ENCODE measurements around the gene LSM14B.
"Not testable (repeated sequence)": the region's sequence is repeated elsewhere in the genome, so short reads cannot be mapped to it uniquely, and the experiment has no call there.

Gene LSM14B

DNA sequence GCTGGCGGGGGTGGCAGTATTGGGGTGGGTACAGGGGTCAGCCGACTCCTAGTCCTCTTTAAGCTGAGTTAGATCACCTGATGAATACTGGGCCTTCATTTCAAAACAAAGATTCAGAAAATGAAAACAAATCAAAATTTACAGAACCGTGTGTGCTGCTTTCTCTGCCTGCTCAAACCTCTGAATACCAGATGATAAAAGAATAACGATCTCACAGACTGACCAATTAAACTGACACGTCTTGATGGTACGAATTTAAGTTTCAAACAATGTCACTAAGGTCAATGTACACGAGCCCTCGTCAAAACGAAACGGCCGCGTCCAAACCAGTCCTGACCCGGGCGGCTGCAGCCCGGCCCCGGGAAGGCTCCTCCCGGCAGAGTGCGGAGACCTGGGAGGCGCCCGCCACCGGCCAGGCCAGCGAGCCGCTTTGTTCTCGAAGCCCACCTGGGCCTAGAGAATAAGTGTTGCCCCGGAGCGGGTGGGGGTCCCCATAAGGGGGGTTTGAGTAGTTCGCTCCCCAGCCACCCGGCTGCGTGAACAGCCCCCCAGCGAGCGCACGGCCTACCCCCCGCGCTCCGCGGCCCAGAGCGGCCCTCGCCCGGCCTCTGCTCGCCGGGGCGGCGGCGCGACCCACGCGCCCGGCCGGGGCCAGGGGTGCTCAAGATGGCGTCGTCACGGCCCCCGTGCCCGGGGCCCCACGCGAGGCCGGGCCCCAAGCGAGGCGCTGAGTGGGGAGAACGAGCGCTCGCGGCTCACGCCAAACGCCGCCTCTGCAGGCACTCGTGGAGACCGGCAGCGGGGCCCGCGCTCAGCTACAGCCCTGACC is 20.2 kb downstream of the LSM14B start:
- peak; percentile 15 for DNase-seq
- in situ Hi-C loops (cut with MboI; ENCODE audit: low pct_unique_long_range_greater_than_20kb, low sequenced_read_pairs) = loop anchor here (10.0 kb wide), 1 partner anchor 118 kb away; no protein-coding TSS in a partner anchor

DNA sequence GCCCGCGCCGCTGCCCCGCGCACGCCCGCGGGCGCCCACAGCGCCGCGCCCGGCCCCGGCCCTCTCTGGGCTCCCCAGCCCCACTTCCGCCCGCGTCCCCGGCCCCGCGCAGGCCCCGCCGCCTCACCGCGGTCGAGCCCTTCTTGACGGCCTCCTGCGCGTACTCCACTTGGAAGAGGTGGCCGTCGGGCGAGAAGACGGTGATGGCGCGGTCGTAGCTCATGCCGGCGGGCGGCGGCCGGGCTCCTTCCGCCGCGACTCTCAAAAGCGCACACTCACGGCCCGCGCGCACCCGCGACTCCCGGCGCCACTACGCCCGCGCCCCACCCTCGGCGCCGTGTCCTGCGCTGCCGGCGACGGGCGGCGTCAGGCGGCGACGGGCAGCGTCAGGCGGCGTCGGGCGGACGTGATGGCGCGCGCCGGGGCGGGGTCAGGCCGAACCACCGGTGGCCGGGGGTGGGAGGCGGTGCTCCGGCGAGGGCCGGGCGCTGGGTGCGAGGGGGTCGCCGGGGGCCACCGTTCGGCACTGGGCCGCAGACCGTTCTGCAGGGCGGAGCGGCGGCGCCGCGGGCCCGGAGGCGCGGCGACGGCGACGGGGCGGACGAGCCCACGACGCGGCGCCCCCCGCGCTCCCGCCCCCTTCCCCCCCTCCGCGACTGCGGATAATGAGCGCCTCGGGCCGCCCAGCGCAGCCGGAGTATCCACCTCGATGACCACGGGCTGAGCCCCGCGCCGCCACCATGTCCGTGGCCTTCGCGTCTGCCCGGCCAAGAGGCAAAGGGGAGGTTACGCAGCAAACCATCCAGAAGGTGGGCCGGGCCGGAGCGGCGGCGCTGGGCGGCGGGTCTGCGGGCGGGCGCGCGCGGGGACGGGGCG is 21.0 kb downstream of the LSM14B start, which contains the start of the genes PSMA7 and SS18L1:
TSS of gene PSMA7 (minus strand) at position 314 of the 876 bp plus-strand sequence. CDS start at position 223, 91 bp downstream.
TSS of gene SS18L1 (plus strand) at position 689 of the 876 bp plus-strand sequence. CDS start at position 741, 52 bp downstream.
- in situ Hi-C loops (cut with MboI; ENCODE audit: low pct_unique_long_range_greater_than_20kb, low sequenced_read_pairs) = loop anchor here (10.0 kb wide), 1 partner anchor 119 kb away; no protein-coding TSS in a partner anchor
- DNase-seq = peak; percentile 84

DNA sequence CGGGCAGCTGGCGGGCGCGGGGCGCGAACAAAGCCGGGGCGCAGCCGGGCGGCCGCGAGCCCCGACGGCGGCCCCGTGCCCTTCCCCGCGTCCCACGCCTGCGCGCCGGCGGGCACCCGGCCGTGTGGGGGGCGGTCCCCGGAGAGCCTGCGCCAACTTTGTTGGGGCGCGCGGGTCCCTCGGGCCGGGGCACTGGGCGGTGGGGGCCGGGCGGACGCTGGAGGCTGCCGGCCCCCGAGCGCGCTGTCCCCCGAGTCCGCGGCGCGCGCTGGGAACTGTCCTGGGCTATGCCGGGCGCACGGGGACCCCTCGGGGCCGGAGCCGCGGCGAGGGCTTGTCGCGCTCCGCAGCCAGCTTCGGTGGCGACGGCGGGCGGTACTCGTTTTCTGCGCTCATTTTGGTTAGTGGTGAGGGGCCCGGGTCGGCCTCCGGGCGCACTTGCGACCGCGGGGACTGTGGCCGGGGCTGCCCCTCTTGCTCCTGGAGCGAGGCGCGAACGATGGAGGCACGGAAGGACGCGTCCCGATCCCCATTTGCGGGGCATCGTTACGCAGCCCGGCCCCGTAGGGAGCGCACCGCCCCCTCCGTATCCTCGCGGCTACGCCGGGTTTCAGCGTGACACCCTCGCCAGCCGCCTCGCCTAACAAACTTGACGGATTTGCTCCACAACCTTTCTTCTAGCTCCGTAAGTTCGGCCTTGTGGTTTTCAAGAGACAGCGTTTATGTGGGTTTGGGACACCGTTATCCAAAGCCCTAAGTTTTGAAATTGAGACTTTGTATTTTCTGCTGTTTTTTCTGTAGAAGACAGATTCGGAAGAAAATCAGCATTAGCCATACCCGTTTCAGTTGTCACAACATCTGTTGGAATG is 21.9 kb downstream of the LSM14B start:
- peak; percentile 63 for DNase-seq

DNA sequence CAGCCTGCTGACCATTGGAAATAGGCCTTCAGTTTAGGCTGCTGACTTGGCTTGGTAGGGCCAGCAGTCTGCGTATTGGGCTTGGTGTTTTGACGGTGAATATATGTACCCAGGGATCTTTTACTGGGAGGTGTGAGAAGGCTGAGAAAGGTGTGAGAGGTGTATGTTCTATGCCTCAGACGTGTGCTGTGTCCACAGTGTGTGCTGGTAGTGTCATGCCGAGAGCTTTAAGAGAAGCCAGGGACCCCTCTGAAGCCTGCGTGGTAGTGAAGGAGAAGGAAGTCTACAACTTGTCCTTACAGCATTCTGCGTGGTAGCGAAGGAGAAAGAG is 23.4 kb downstream of the LSM14B start:
- in situ Hi-C loops (cut with MboI; ENCODE audit: low pct_unique_long_range_greater_than_20kb, low sequenced_read_pairs) = loop anchor here (10.0 kb wide), 1 partner anchor 121 kb away; no protein-coding TSS in a partner anchor
- no peak for DNase-seq

More for the DNA sequence above, 21.9 kb downstream of the LSM14B start:
- in situ Hi-C loops (cut with MboI; ENCODE audit: low pct_unique_long_range_greater_than_20kb, low sequenced_read_pairs) = loop anchor here (10.0 kb wide), 1 partner anchor 119 kb away; no protein-coding TSS in a partner anchor

DNA sequence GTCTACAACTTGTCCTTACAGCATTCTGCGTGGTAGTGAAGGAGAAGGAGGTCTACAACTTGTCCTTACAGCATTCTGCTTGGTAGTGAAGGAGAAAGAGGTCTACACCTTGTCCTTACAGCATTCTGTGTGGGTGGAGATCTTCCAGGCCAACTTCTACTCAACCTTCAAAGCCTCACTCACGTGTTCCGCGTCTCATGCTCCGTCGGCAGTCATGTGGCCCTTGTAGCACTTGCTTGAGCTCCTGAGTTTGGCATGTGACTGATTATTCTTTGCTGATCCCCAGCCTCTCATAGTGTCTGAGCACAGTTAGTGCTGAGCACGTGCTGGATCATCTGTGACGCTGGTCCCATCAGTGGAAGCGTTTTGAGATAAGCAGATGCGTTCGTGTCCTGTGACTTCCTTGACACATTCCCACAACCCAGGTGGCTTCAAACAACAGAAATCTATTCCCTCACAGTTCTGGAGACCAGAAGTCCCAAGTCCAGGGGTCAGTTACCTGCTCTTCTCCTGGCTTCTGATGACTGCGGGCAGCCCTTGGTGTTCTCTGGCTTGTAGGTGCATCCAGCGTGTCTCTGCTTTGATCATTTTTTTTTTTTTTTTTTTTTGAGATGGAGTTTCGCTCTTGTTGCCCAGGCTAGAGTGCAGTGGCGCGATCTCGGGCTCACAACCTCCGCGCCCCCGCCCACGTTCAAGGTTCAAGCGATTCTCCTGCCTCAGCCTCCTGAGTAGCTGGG is 23.9 kb downstream of the LSM14B start:
- in situ Hi-C loops (cut with MboI; ENCODE audit: low pct_unique_long_range_greater_than_20kb, low sequenced_read_pairs) = loop anchor here (10.0 kb wide), 1 partner anchor 121 kb away; no protein-coding TSS in a partner anchor
- DNase-seq = no peak

DNA sequence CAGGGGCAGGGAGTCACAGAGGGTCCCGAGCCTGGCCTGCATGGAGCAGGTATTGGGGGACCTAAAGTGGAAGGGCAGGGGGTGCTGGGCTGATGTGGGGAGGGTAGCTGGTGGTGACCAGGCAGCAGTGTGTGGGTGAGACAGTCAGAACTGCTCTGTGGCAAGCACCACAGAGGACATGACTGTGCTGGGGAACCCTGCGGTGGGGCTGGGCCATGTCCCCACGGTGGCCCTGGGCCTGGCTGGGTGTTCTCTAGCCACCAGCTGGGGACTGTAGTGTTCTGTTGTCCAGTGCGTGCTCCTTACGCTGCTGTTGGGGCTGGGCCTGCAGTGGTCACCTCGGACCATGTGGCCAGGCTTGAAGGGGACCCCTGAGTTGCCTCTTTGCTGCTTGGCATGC is 24.9 kb downstream of the LSM14B start:
- DNase-seq = no peak
- in situ Hi-C loops (cut with MboI; ENCODE audit: low pct_unique_long_range_greater_than_20kb, low sequenced_read_pairs) = loop anchor here (10.0 kb wide), 1 partner anchor 122 kb away; no protein-coding TSS in a partner anchor

DNA sequence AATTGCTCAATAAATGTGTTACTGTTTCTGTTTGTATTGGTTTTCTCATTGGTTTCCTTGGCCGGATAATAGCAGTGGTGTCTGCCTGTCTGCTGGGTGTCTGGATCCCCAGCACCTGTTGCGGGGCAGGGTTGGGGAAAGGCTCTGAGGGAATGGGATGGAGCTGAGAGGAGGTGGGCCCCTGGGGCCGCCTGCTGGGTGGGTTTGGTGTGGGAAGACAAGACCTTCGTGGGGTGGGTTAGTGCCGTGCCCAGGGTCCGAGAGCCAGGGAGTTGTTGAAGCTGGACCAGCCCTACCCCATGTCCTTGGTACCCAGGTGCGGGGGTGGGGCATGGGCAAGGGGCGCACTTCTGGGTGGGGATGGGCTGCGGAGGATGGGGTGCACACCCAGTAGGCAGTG is 25.3 kb downstream of the LSM14B start:
- in situ Hi-C loops (cut with MboI; ENCODE audit: low pct_unique_long_range_greater_than_20kb, low sequenced_read_pairs) = loop anchor here (10.0 kb wide), 1 partner anchor 123 kb away; no protein-coding TSS in a partner anchor

DNA sequence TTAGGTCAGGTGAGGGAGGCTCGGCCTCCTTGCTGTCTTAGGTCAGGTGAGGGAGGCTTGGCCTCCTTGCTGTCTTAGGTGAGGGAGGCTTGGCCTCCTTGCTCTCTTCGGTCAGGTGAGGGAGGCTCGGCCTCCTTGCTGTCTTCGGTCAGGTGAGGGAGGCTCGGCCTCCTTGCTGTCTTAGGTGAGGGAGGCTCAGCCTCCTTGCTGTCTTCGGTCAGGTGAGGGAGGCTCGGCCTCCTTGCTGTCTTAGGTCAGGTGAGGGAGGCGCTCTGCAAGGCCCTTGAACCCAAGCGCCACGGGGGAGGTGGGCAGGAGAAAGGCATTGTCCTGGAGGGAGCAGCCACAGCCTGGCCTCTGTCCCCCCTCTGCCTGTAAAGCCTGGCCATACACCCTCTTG is 26.1 kb downstream of the LSM14B start:
- in situ Hi-C loops (cut with MboI; ENCODE audit: low pct_unique_long_range_greater_than_20kb, low sequenced_read_pairs) = loop anchor here (10.0 kb wide), 1 partner anchor 124 kb away; no protein-coding TSS in a partner anchor
- not testable (repeated sequence) for DNase-seq

More for the DNA sequence above, 25.3 kb downstream of the LSM14B start:
- no peak for DNase-seq

DNA sequence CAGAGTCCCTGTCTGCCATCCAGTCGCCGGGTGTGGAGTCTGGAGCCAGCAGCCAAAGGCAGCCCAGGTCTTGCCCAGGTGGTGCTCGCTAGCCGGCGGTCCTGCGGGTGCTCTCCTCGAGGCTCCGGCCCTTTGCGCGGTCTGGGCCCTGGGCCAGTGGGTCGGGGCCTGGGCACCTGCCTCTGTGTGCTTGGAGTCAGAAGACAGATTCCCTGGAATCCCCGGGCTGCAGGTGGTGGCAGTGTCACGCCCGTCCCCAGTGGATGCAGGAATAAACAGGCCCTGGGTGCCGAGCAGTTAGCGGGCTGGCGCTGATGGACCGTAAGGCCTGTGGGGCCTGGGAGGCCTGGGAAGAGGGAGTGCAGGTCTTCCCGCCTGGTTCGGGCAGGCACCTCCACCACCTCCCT is 26.6 kb downstream of the LSM14B start:
- in situ Hi-C loops (cut with MboI; ENCODE audit: low pct_unique_long_range_greater_than_20kb, low sequenced_read_pairs) = loop anchor here (10.0 kb wide), 1 partner anchor 124 kb away; no protein-coding TSS in a partner anchor

DNA sequence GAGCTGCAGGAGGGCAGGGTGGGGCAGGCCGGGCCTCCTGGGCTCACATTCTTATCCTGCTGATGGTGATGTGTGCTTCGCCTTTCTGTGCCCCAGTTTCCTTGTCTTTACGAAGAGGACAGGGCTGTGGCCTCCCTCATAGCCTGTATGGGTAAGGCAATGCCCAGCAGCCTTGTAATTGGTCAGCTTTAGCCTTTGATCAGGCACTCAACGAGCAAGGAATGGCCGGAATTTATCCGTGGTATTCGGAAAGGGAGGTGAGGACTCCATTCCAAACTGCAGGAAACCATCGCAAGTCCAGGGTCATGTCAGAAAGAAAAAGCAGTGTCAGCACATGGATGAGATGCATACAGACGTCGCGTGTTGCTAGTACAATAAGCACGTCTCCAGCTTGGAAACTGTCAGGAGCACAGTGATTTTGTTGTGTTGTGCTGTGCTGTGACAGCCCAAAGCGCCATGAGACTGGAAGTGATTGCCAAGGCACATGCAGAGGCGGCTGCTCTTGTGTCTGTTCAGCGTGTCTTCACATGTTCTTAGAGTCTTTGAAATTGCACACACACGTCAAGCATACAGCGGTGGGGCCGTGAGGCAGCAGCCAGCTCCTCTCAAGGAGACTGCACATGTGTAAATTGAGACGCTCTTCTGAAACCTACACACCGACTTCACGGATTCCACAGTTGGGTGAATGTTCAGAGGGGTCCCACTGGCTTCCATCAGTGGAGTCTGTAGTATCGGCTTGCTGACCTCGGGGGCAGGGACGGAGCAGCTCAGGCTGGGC is 27.4 kb downstream of the LSM14B start:
- in situ Hi-C loops (cut with MboI; ENCODE audit: low pct_unique_long_range_greater_than_20kb, low sequenced_read_pairs) = loop anchor here (10.0 kb wide), 1 partner anchor 125 kb away; no protein-coding TSS in a partner anchor
- DNase-seq = no peak

More for the DNA sequence above, 26.6 kb downstream of the LSM14B start:
- no peak for DNase-seq

DNA sequence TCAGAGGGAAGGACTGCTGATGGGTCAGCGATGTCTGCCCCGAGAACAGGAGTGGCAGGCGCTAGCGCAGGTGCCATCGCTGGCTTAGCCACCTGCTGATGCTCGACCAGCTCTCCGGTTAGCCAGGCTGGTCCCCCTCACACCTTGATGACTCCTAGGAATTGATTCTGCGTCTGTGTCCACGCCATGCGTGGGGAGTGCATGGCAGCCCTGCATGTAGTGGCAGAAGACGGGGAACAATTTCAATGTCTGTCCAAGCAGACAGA is 28.0 kb downstream of the LSM14B start:
- DNase-seq = no peak
- in situ Hi-C loops (cut with MboI; ENCODE audit: low pct_unique_long_range_greater_than_20kb, low sequenced_read_pairs) = no loop called here

DNA sequence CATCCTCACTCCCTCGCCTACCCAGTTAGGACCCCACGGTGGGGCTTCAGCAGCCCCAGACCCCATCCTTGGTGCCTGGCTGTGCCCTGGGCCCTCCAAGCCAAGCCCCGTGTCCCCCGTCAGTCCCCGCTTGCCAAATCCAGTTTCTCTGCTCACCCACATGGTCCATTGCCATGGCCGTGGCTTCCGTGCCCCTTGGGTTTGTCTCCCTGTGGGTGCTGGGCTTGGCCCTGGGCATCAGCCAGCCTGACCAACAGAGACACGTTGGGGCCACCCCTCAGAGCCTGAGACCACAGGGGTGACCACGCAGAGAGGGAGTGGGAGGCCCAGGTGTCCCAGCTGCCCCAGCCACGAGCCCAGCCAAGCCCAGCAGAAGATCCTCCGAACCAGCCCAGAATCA is 28.9 kb downstream of the LSM14B start:
- in situ Hi-C loops (cut with MboI; ENCODE audit: low pct_unique_long_range_greater_than_20kb, low sequenced_read_pairs) = no loop called here
- no peak for DNase-seq

DNA sequence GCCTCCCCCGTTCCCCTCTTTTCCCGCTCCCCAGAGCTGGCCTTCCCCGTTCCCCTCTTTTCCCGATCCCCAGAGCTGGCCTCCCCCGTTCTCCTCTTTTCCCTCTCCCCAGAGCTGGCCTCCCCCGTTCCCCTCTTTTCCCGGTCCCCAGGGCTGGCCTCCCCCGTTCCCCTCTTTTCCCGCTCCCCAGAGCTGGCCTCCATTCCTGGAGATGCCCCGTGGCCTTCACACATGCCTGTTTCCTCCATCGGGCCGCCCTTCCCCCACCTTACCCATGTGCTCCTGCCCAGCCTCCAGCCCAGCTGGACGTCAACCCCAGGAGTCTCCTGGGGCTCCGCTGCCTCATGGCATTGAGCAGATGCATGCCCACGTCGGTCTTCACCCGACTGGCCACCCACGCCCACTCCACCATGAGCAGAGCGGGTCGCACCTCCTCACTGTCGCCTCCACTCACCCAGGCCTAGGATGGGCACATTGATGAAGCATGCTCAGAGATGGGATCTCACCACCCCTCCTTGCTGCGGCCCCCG is 29.6 kb downstream of the LSM14B start:
- DNase-seq = no peak
- in situ Hi-C loops (cut with MboI; ENCODE audit: low pct_unique_long_range_greater_than_20kb, low sequenced_read_pairs) = no loop called here

DNA sequence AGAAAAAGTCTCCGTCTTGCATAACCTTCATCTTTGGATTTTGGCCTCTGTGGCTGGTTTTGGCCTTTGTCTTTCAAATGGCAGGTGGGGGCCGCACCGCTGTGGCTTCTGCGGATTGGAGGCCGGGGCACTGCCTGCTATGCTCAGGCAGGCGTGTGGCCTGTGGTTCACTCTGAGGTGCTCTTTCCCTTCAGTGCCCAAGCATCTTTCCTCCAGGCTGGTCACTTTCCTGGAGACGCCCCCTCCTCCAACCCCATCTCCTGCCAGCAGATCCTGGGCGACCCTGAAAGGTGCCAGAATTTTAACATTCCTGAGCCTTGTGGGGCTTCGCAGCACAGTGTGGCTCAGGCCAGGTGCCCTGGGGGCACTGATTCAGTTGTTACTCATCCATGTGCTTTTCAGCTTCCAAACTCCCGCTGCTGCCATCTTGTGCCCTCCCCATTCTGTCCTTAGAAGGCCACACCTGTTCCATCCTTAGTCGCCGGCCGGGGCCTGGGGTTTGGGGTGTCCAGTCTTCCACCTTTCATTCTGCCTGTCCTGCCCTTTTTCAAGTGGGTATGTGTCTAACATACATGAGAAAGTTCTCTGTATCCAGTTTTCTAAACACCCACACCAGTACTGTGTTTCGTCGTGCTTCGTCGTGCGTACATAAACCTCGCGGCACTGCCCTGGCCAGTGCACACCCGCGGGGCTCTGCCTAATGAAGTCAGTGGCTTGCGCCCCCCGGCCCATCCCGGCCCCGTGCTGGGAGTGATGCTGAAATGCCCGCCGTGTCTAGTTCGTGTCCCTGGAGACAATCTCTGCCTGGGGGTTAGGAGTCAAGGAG is 33.4 kb downstream of the LSM14B start:
- in situ Hi-C loops (cut with MboI; ENCODE audit: low pct_unique_long_range_greater_than_20kb, low sequenced_read_pairs) = no loop called here
- no peak for DNase-seq

DNA sequence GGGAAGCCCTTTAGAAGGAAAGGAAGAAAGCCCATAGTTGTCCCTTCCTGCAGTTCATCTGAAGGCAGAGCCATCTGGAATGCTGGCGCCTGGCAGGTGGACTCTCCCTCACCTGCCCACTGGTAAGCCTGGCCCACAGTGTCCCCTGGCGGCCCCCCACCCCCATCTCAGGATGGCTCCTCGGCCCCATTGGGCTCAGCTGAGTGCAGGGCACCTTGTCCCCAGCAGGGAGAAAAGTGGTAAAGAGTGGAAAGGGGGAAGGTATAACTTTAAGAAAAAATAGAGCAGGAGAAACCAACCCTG is 33.9 kb downstream of the LSM14B start:
- in situ Hi-C loops (cut with MboI; ENCODE audit: low pct_unique_long_range_greater_than_20kb, low sequenced_read_pairs) = no loop called here

DNA sequence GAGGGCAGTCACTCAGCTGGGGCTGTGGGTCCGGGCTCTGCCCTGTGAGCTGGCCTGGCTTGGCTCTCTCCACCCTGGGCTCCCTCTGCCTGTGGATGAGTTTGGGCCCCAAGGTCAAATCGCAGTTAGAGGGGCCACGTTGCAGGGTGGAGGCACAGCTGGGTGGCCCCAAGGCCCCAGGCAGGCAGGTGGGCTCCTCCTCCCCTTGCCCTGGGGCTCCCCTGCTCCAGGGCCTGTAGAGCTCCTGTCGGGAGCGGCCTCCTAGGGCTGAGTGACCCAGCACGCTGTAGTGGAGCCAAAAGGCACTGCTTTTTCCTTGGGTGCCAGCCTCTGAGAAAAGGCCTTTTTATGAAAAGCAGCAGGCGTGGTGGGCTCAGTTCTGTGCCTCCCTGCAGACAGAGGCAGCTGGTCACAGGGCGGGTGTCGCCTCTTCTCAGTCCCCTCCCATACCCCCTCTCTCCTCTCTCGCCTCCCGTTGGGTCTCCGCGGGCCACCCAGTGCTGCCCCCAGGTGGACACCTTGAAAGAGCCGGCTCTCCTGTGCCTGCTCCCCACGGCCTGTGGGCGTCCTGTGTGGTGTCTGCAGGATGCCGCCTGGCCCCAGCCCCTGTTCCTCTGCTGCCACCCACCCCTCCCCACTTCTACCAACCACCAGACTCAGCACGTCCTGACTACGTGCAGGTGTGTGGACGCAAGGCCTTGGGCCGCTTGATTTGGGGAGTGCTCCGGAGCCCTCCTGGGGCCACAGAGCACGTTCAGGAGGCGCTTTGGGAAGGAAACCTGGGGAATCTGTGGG is 34.5 kb downstream of the LSM14B start:
- in situ Hi-C loops (cut with MboI; ENCODE audit: low pct_unique_long_range_greater_than_20kb, low sequenced_read_pairs) = no loop called here
- peak; percentile 71 for DNase-seq

More for the DNA sequence above, 33.9 kb downstream of the LSM14B start:
- no peak for DNase-seq

Data from KBM-7 (cell line).